ENCODE data around the gene CNTN5.

The CNTN5 gene

GRCh38 chr11:99960536-99960935, 939.8 kb downstream of the CNTN5 start:
- FAIRE-seq = no peak

GRCh38 chr11:99968336-99968735, 947.6 kb downstream of the CNTN5 start:
- no peak for DNase-seq (ENCODE audit: insufficient read length, low spot score)
- TF ChIP-seq CTCF (IDR thresholded peaks at IDR 0.05; ENCODE audit: insufficient read depth, missing control alignments) = no peak
- no peak for FAIRE-seq

More at GRCh38 chr11:99960536-99960935, 939.8 kb downstream of the CNTN5 start:
- TF ChIP-seq CTCF (IDR thresholded peaks at IDR 0.05; ENCODE audit: insufficient read depth, missing control alignments) = no peak
- DNase-seq (ENCODE audit: insufficient read length, low spot score) = no peak

GRCh38 chr11:99973993-99974392, 953.2 kb downstream of the CNTN5 start:
- no peak for TF ChIP-seq CTCF (IDR thresholded peaks at IDR 0.05; ENCODE audit: insufficient read depth, missing control alignments)
- DNase-seq (ENCODE audit: insufficient read length, low spot score) = no peak
- no peak for FAIRE-seq

GRCh38 chr11:99979042-99979441, 958.3 kb downstream of the CNTN5 start:
- no peak for TF ChIP-seq CTCF (IDR thresholded peaks at IDR 0.05; ENCODE audit: insufficient read depth, missing control alignments)
- FAIRE-seq (no peak), DNase-seq (ENCODE audit: insufficient read length, low spot score) (no peak)

- DNase-seq (ENCODE audit: insufficient read length, low spot score) (no peak), FAIRE-seq (no peak)
- no peak for TF ChIP-seq CTCF (IDR thresholded peaks at IDR 0.05; ENCODE audit: insufficient read depth, missing control alignments)
These were observed 967.2 kb downstream of the CNTN5 start for GRCh38 chr11:99987821-99988470.

GRCh38 chr11:99988471-99988837, 967.7 kb downstream of the CNTN5 start:
- no peak for FAIRE-seq
- no peak for TF ChIP-seq CTCF (IDR thresholded peaks at IDR 0.05; ENCODE audit: insufficient read depth, missing control alignments)
- DNase-seq (ENCODE audit: insufficient read length, low spot score) = no peak

GRCh38 chr11:100003985-100004384, 983.2 kb downstream of the CNTN5 start:
- FAIRE-seq (no peak), DNase-seq (ENCODE audit: insufficient read length, low spot score) (no peak)
- no peak for TF ChIP-seq CTCF (IDR thresholded peaks at IDR 0.05; ENCODE audit: insufficient read depth, missing control alignments)
